ENCODE measurements around the gene PTGER3.

- TF ChIP-seq, protein P1, sequence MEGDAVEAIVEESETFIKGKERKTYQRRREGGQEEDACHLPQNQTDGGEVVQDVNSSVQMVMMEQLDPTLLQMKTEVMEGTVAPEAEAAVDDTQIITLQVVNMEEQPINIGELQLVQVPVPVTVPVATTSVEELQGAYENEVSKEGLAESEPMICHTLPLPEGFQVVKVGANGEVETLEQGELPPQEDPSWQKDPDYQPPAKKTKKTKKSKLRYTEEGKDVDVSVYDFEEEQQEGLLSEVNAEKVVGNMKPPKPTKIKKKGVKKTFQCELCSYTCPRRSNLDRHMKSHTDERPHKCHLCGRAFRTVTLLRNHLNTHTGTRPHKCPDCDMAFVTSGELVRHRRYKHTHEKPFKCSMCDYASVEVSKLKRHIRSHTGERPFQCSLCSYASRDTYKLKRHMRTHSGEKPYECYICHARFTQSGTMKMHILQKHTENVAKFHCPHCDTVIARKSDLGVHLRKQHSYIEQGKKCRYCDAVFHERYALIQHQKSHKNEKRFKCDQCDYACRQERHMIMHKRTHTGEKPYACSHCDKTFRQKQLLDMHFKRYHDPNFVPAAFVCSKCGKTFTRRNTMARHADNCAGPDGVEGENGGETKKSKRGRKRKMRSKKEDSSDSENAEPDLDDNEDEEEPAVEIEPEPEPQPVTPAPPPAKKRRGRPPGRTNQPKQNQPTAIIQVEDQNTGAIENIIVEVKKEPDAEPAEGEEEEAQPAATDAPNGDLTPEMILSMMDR (IDR thresholded peaks at IDR 0.05) = no peak
- no peak for TF ChIP-seq POLR2AphosphoS5 (IDR thresholded peaks at IDR 0.05; ENCODE audit: low read depth, low read length)
Observed at GRCh38 chr1:71046891-71047634, 553 bp downstream of the PTGER3 start.

Data from Panc1 (cell line).